Calu3 (cell line): ENCODE results near the gene TSPAN4. TPM values are rescaled to one million over a fixed set of nuclear protein-coding genes. Genes with fewer than 3 reads are reported as not detected.

ENCODE experiments used
- BruUV-seq: library from RNA; stranded (reverse); fragments of 400-500 nt; replicated peaks from 2 replicates; lab custom pipeline; 2021; lab: Mats Ljungman, UMichigan
- CTCF ChIA-PET: fragments of 300-600 bp; sonication (Branson Sonifier 250); formaldehyde crosslinking; loops from one replicate; lab custom pipeline; 2022; ENCODE audit warnings: antibody characterized with exemption; lab: Charles Lee
- DNase-seq: peaks from one replicate; pipeline ENCODE4 v3.0.0; 2022
- H3K27ac Mint-ChIP-seq: one replicate; pipeline ENCODE4 v1.8.0; 2022; ENCODE audit warnings: mixed read lengths; ENCODE audit not compliant: unreplicated experiment
- H3K27me3 Mint-ChIP-seq: one replicate; pipeline ENCODE4 v1.8.0; 2022; ENCODE audit warnings: mixed read lengths; ENCODE audit not compliant: unreplicated experiment
- H3K36me3 Mint-ChIP-seq: one replicate; pipeline ENCODE4 v1.8.0; 2022; ENCODE audit warnings: mild to moderate bottlenecking, moderate library complexity, mixed read lengths; ENCODE audit not compliant: insufficient read depth, unreplicated experiment
- H3K4me1 Mint-ChIP-seq: one replicate; pipeline ENCODE4 v1.8.0; 2022; ENCODE audit warnings: mild to moderate bottlenecking, low read depth, mixed read lengths; ENCODE audit not compliant: unreplicated experiment
- H3K4me3 Mint-ChIP-seq: one replicate; pipeline ENCODE4 v1.8.0; 2022; ENCODE audit warnings: mild to moderate bottlenecking, low read depth, moderate library complexity, mixed read lengths; ENCODE audit not compliant: unreplicated experiment
- H3K9me3 Mint-ChIP-seq: one replicate; pipeline ENCODE4 v1.8.0; 2022; ENCODE audit warnings: low read depth, mixed read lengths; ENCODE audit not compliant: unreplicated experiment
- CTCF ChIP-seq: fragments of 200-600 bp; IDR thresholded peaks from one replicate; pipeline ENCODE4 v1.8.0; 2022; ENCODE audit warnings: antibody characterized with exemption; ENCODE audit not compliant: unreplicated experiment
- intact Hi-C: fragments of 100-400 bp; cut with micrococcal nuclease; formaldehyde crosslinking; loops from one replicate; pipeline ENCODE4 v1.10.0; 2022; ENCODE audit not compliant: unreplicated experiment
- total RNA-seq: library from RNA; stranded (reverse); gene quantifications from 2 replicates; pipeline ENCODE4 v1.2.3, GENCODE V29; 2022

Gene TSPAN4
- total RNA-seq, 1 experiment from 2014 or later: 36.3 TPM

- peaks cover 59% of the 10 kb centered on the region for H3K36me3 Mint-ChIP-seq
- no peak overlapping the region for H3K27ac Mint-ChIP-seq
- H3K27me3 Mint-ChIP-seq: no peaks in the 10 kb centered on the region
- no TSS peak for BruUV-seq
- no peak overlapping the region for H3K4me3 Mint-ChIP-seq
- TF ChIP-seq CTCF: no peak
- CTCF ChIA-PET: no interaction called here
- DNase-seq: no peak
- no peaks in the 10 kb centered on the region for H3K4me1 Mint-ChIP-seq
- intact Hi-C loops: no loop called here
- H3K9me3 Mint-ChIP-seq: no peaks in the 10 kb centered on the region
These were observed 28.8 kb downstream of the TSPAN4 start for GRCh38 chr11:871472-871871.

DNA sequence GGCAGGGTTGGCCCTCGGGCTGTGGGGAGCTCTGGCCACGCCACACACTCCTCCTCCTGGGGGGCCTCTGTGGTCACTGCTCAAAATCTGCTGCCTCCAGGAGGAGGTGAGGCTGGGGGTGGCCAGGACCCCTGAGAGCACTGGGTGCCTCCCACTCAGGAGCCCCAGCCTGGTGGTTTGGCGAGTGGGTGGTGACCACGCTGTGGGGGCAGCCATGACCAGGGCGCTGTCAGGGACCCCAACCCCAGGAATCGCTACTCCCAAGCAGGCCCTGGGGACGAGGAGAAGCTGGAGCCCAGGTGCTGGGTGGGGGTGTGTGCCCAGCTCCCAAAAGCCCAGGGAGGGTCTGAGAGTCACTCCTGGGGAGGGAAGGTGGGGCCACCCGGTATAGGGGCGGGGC is 30.1 kb downstream of the TSPAN4 start:
- H3K4me1 Mint-ChIP-seq: no peaks in the 10 kb centered on the region
- intact Hi-C loops: no loop called here
- no peaks in the 10 kb centered on the region for H3K27me3 Mint-ChIP-seq
- no peak for TF ChIP-seq CTCF
- CTCF ChIA-PET: no interaction called here
- no peak overlapping the region for H3K4me3 Mint-ChIP-seq
- H3K36me3 Mint-ChIP-seq: peaks cover 49% of the 10 kb centered on the region
- H3K27ac Mint-ChIP-seq: no peak overlapping the region
- no TSS peak for BruUV-seq
- no peak for DNase-seq
- H3K9me3 Mint-ChIP-seq: no peaks in the 10 kb centered on the region

DNA sequence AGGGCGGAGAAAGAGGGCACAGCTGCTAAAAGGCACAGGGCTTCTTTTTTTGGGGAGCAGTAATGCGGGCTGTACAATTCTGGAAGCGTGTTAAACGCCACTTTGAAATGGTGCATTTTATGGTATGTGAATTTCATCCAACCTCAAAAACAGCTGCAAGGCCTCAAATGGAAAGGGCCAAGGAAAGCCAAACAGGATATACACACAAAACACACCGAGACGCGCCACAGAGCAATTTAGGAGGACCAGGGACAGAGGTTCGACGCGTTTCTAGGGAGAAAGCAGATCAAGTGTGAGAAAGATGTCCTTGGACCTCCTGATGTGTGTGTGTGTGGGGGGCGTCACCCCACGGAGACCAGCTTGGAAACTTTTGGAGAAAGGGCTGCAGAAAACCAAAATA is 31.1 kb downstream of the TSPAN4 start:
- TF ChIP-seq CTCF: no peak
- no peaks in the 10 kb centered on the region for H3K9me3 Mint-ChIP-seq
- H3K27ac Mint-ChIP-seq: no peak overlapping the region
- H3K4me3 Mint-ChIP-seq: no peak overlapping the region
- CTCF ChIA-PET: no interaction called here
- H3K4me1 Mint-ChIP-seq: no peaks in the 10 kb centered on the region
- H3K36me3 Mint-ChIP-seq: peaks cover 42% of the 10 kb centered on the region
- no peak for DNase-seq
- intact Hi-C loops: no loop called here
- BruUV-seq: TSS peak; percentile 16
- H3K27me3 Mint-ChIP-seq: no peaks in the 10 kb centered on the region

- intact Hi-C loops: no loop called here
- Mint-ChIP-seq H3K36me3 (peaks cover 43% of the 10 kb centered on the region), H3K9me3 (no peaks in the 10 kb centered on the region), H3K4me3 (no peak overlapping the region), H3K4me1 (no peaks in the 10 kb centered on the region), H3K27me3 (no peaks in the 10 kb centered on the region), H3K27ac (no peak overlapping the region)
- no TSS peak for BruUV-seq
- no peak for DNase-seq
- no peak for TF ChIP-seq CTCF
- CTCF ChIA-PET: interaction anchor here (0.6 kb wide), 1 partner anchor 32 kb away, joined by 3 read pairs; no protein-coding TSS in a partner anchor
These were observed 32.6 kb downstream of the TSPAN4 start for GRCh38 chr11:875203-875602.
